ENCODE measurements around the gene SPEN.

SPEN gene

DNA sequence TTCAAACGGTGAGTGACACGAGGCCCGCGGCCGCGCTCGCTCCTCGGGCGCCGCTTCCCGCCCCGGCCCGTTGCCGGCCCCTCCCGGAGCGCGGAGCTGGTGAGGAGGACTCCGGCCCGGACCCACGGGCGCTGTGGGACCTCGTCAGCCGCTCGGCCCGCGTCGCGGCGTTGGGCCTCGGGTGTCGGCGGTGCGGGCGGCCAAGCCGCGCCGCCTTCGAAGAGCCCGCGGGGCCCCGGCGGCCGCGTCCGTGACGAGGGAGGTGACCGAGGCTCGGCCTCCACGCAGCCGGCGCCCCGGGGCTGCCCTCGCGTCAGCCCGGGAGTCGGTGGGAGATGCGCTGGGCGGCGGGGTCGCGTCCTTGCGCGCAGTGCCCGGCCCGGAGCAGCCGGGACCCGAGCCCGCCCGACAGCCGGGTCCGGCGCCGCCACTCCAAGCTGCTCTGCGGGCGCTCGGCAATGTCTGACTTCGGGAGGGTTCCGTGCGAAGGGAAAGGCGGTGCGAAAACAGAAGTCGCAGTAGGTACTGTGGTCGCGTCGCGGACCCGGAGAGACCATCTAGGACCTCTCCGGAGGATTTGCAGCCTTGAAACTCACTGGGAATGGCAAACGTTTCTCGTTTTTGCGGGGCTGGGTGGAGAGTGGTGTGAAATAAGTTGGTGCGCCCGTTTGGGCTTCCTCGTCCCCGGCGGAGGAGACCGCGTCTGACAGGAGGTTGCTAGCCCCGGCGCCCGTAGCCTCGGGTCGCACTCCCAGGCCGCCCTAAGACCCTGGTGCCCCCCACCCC is 829 bp downstream of the SPEN start:
- H3K36me3 ChIP-seq (ENCODE audit: control insufficient read depth in 2 of 2, insufficient read depth in 2 of 2, low read length in 2 of 2) = no peaks in the 10 kb centered on the region
- peaks cover 28% of the 10 kb centered on the region for H3K4me1 ChIP-seq (ENCODE audit: control insufficient read depth, insufficient read depth, low read length)

DNA sequence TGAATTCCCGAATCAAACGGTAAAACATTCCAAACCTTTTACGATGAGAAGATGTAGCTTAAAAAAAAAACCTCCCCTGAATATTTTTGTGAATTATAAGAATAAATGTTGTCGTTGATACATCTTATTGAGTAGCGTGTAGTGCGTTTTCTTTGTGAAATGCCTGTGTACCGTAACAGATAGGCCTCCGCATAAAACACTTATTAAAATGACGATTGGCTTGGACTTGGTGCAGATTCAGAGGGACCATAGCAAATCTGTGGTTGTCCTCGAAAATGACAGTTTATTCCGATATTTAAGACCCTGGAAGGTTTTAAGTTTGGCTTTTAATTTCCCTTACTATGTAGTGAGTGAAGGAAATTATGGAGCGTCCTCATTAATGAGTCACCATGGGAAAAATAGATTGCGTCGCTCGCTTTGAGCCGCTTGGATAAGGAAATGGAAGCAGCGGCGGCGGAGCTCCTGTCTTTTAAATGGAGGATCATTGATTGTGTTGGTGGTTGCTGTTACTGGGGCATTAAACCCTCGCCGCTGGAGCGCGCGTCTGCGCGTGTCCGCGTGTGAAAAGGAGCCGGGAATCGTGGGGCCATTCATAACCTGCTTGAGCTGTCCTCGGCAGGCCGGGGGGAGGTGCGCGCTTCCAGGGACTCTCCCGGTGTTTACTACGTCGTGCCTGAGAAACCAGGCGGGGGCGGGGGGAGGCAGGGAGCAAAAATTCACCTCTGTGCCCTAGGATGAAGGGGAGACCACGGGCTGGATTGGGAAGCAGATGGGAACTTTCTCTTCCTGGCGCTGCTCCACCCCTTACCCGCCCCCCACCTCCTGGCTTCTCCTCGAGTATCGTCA is 1.6 kb downstream of the SPEN start:
- H3K36me3 ChIP-seq (ENCODE audit: control insufficient read depth in 2 of 2, insufficient read depth in 2 of 2, low read length in 2 of 2) = no peaks in the 10 kb centered on the region
- H3K27me3 ChIP-seq (ENCODE audit: control insufficient read depth in 1 of 2, insufficient read depth in 2 of 2, low read length in 2 of 2) = no peaks in the 10 kb centered on the region
- peak overlapping the region; percentile 80 to 96 for H3K4me3 ChIP-seq (ENCODE audit: low read length in 2 of 2)
- H3K27ac ChIP-seq (ENCODE audit: low read length) = peak overlapping the region; percentile 94
- peak overlapping the region; percentile 80 to 90 for H3K9ac ChIP-seq (ENCODE audit: low read length in 2 of 2)
- H3K4me1 ChIP-seq (ENCODE audit: control insufficient read depth, insufficient read depth, low read length) = peaks cover 28% of the 10 kb centered on the region
- H3K9me3 ChIP-seq (ENCODE audit: control insufficient read depth in 2 of 2, low read length in 2 of 2) = no peaks in the 10 kb centered on the region

More for the DNA sequence above, 829 bp downstream of the SPEN start:
- Histone ChIP-seq H3K9ac (ENCODE audit: low read length in 2 of 2) (peak overlapping the region; percentile 80 to 90), H3K27me3 (ENCODE audit: control insufficient read depth in 1 of 2, insufficient read depth in 2 of 2, low read length in 2 of 2) (no peaks in the 10 kb centered on the region), H3K9me3 (ENCODE audit: control insufficient read depth in 2 of 2, low read length in 2 of 2) (no peaks in the 10 kb centered on the region), H3K4me3 (ENCODE audit: low read length in 2 of 2) (peak overlapping the region; percentile 80 to 96), H3K27ac (ENCODE audit: low read length) (peak overlapping the region; percentile 94)

DNA sequence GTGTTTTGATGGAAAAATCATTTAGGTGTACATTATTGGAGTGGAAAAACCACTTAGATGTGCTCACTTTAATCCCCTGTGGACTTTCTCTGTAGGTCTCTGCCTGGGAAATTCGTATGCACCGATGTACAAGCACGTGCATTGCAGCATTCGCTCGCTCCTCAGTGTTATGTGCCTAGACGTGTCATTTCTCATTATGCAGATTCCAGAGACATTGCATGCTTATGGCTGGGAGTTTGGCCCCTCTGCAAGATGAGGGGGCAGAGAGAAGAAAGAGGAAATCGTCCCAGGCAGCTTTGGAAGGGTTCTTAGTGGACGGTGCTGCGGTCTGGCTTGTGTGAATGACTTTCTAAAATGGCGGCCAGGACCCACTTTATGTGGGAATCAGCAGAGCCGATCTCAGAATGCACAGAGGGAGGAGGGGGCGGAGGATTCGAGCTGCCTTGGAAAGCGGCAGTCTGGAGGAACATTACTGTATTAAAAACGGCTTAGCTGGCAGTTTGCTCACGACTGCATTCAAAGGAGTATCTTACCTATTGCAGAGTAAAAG is 2.3 kb downstream of the SPEN start:
- Histone ChIP-seq H3K27me3 (ENCODE audit: control insufficient read depth in 1 of 2, insufficient read depth in 2 of 2, low read length in 2 of 2) (no peaks in the 10 kb centered on the region), H3K27ac (ENCODE audit: low read length) (peak overlapping the region; percentile 94), H3K9me3 (ENCODE audit: control insufficient read depth in 2 of 2, low read length in 2 of 2) (no peaks in the 10 kb centered on the region), H3K4me3 (ENCODE audit: low read length in 2 of 2) (peak overlapping the region; percentile 80 to 96), H3K9ac (ENCODE audit: low read length in 2 of 2) (peak overlapping the region; percentile 80 to 90), H3K4me1 (ENCODE audit: control insufficient read depth, insufficient read depth, low read length) (peaks cover 28% of the 10 kb centered on the region), H3K36me3 (ENCODE audit: control insufficient read depth in 2 of 2, insufficient read depth in 2 of 2, low read length in 2 of 2) (no peaks in the 10 kb centered on the region)

DNA sequence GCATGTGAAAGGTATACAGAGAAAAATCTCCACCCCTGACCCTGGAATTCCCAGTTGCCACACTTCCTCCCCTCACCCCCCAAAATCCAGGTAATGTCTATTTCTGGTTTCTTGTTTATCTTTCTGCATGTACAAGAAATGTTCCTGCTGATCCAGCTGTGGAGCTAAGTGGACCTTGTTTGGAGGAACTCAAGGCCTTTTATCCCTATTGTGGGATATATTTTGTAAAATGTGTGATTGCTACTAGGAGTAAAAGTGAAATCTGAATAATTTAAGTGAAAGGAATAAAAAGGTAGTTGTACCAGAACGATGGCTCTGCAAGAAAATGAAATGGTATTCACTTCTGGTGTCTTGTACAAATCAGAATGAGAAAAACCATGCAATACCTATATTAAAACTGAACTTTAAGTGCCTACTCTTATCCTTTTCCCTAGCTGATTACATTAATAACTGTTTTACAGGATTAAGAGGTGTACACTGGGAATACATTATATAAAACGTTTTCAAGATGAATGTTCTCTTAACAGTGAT is 3.0 kb downstream of the SPEN start:
- Histone ChIP-seq H3K27me3 (ENCODE audit: control insufficient read depth in 1 of 2, insufficient read depth in 2 of 2, low read length in 2 of 2) (no peaks in the 10 kb centered on the region), H3K4me1 (ENCODE audit: control insufficient read depth, insufficient read depth, low read length) (peaks cover 28% of the 10 kb centered on the region), H3K27ac (ENCODE audit: low read length) (no peak overlapping the region), H3K9me3 (ENCODE audit: control insufficient read depth in 2 of 2, low read length in 2 of 2) (no peaks in the 10 kb centered on the region), H3K9ac (ENCODE audit: low read length in 2 of 2) (peak overlapping the region in 1 of 2 donors; percentile 80), H3K36me3 (ENCODE audit: control insufficient read depth in 2 of 2, insufficient read depth in 2 of 2, low read length in 2 of 2) (no peaks in the 10 kb centered on the region), H3K4me3 (ENCODE audit: low read length in 2 of 2) (peak overlapping the region; percentile 43 to 96)

DNA sequence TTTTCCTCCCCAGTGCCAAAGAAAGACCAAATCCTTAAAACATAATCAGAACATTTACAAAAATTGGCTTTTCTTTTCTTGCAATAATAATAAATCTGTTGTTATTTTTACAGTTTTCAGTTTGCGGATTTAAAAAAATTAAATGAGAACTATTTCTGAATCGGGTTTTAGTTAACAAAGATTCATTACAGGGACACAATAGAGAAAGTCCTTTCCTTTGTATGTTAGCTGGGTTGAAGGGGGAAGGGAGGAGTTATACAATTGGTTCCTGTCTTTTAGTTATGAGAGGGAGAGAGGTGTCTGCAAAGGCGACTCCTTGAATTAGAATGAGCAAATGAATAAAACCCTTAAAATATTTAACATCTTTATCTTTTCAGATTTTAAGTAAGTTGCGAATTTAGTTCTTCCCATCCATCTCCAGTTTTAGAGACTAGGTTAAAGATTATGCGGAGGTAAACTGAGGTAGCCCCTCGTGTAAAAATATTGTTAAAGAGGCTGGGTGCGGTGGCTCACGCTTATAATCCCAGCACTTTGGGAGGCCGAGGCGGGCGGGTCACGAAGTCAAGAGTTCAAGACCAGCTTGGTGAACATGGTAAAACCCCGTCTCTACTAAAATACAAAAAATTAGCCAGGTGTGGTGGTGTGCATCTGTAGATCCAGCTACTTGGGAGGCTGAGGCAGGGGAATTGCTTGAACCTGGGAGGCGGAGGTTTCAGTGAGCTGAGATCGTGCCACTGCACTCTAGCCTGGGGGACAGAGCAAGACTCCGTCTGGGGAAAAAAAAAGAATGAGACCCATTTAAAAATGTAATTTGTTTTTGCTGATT is 3.9 kb downstream of the SPEN start:
- Histone ChIP-seq H3K4me3 (ENCODE audit: low read length in 2 of 2) (no peak overlapping the region), H3K9ac (ENCODE audit: low read length in 2 of 2) (peak overlapping the region in 1 of 2 donors; percentile 15), H3K36me3 (ENCODE audit: control insufficient read depth in 2 of 2, insufficient read depth in 2 of 2, low read length in 2 of 2) (no peaks in the 10 kb centered on the region), H3K4me1 (ENCODE audit: control insufficient read depth, insufficient read depth, low read length) (peaks cover 25% of the 10 kb centered on the region), H3K9me3 (ENCODE audit: control insufficient read depth in 2 of 2, low read length in 2 of 2) (no peaks in the 10 kb centered on the region), H3K27me3 (ENCODE audit: control insufficient read depth in 1 of 2, insufficient read depth in 2 of 2, low read length in 2 of 2) (no peaks in the 10 kb centered on the region), H3K27ac (ENCODE audit: low read length) (no peak overlapping the region)

DNA sequence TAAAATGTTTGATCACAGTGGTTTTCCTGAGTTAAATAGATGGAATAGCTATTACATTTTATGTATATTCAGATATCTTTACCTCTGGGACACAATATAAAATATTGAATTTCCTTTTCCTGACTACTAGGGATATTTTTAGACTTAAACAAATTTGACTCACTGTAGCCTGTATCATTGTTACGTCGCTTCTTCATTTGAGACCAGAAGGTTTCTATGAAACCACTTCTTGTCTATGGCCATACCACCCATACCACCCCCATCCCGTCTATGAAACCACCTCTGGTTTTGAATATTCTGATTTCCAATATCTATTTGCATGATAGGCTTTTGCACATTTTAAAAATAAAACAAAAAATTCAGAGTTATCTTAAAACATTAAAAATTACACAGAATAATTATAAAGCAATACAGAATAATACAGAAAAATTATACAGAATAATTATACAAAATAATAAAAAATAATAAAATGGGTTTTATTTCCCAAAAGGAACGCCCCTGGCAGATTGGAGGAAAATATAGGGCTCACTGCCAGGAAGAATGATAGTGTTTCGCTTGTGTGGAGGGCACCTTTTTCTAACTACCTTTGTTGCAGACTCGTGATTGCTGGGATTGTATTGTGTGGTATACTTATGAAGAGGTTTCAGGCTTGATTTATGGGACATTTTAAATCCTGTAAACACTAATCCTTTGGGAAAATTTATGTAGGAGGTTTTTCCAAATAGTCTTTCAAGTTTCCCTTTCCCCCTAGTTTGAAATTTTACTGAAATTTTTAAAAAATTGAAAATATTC is 4.7 kb downstream of the SPEN start:
- peaks cover 17% of the 10 kb centered on the region for H3K4me1 ChIP-seq (ENCODE audit: control insufficient read depth, insufficient read depth, low read length)
- no peak overlapping the region for H3K9ac ChIP-seq (ENCODE audit: low read length in 2 of 2)
- no peaks in the 10 kb centered on the region for H3K27me3 ChIP-seq (ENCODE audit: control insufficient read depth in 1 of 2, insufficient read depth in 2 of 2, low read length in 2 of 2)
- H3K36me3 ChIP-seq (ENCODE audit: control insufficient read depth in 2 of 2, insufficient read depth in 2 of 2, low read length in 2 of 2) = no peaks in the 10 kb centered on the region
- no peaks in the 10 kb centered on the region for H3K9me3 ChIP-seq (ENCODE audit: control insufficient read depth in 2 of 2, low read length in 2 of 2)
- H3K4me3 ChIP-seq (ENCODE audit: low read length in 2 of 2) = no peak overlapping the region
- no peak overlapping the region for H3K27ac ChIP-seq (ENCODE audit: low read length)

DNA sequence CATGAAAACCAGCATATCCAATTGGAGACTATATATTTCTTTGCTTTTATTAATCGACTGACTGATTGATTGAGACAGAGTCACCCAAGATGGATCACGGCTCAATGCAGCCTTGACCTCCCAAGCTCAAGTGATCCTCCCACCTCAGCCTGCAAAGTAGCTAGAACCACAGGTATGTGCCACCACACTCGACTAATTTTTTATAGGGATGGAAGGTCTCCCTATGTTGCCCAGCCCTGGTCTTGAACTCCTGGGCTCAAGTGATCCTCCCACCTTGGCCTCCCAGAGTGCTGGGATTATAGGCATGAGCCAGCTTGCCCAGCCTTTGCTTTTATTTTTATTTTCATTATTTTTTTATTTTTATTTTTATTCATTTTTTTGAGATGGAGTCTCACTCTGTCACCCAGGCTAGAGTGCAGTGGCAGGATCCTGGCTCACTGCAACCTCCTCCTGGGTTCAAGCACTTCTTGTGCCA is 5.4 kb downstream of the SPEN start:
- H3K36me3 ChIP-seq (ENCODE audit: control insufficient read depth in 2 of 2, insufficient read depth in 2 of 2, low read length in 2 of 2) = no peaks in the 10 kb centered on the region
- H3K27me3 ChIP-seq (ENCODE audit: control insufficient read depth in 1 of 2, insufficient read depth in 2 of 2, low read length in 2 of 2) = no peaks in the 10 kb centered on the region
- no peak overlapping the region for H3K4me3 ChIP-seq (ENCODE audit: low read length in 2 of 2)
- peaks cover 17% of the 10 kb centered on the region for H3K4me1 ChIP-seq (ENCODE audit: control insufficient read depth, insufficient read depth, low read length)
- H3K9ac ChIP-seq (ENCODE audit: low read length in 2 of 2) = no peak overlapping the region
- H3K9me3 ChIP-seq (ENCODE audit: control insufficient read depth in 2 of 2, low read length in 2 of 2) = no peaks in the 10 kb centered on the region
- H3K27ac ChIP-seq (ENCODE audit: low read length) = no peak overlapping the region

DNA sequence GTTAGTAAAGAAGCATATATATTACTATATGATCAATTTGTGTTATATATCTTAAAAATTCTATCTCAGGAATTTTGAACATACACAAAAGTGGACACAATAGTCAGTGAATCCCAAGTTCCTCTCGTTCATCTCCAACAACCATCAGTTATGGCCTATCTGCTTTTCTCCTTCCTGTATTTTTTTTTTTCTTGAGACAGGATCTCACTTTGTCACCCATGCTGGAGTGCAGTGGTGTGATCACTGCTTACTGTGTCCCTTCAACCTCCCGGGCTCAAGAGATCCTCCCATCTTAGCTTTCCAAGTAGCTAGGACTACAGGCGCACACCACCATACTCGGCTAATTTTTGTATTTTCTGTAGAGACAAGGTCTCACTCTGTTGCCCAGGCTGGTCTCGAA is 9.4 kb downstream of the SPEN start:
- no peaks in the 10 kb centered on the region for H3K27me3 ChIP-seq (ENCODE audit: control insufficient read depth in 1 of 2, insufficient read depth in 2 of 2, low read length in 2 of 2)
- H3K36me3 ChIP-seq (ENCODE audit: control insufficient read depth in 2 of 2, insufficient read depth in 2 of 2, low read length in 2 of 2) = no peaks in the 10 kb centered on the region
- H3K4me1 ChIP-seq (ENCODE audit: control insufficient read depth, insufficient read depth, low read length) = peaks cover 7% of the 10 kb centered on the region
- H3K4me3 ChIP-seq (ENCODE audit: low read length in 2 of 2) = no peak overlapping the region
- no peak overlapping the region for H3K9ac ChIP-seq (ENCODE audit: low read length in 2 of 2)
- H3K27ac ChIP-seq (ENCODE audit: low read length) = no peak overlapping the region
- no peaks in the 10 kb centered on the region for H3K9me3 ChIP-seq (ENCODE audit: control insufficient read depth in 2 of 2, low read length in 2 of 2)

DNA sequence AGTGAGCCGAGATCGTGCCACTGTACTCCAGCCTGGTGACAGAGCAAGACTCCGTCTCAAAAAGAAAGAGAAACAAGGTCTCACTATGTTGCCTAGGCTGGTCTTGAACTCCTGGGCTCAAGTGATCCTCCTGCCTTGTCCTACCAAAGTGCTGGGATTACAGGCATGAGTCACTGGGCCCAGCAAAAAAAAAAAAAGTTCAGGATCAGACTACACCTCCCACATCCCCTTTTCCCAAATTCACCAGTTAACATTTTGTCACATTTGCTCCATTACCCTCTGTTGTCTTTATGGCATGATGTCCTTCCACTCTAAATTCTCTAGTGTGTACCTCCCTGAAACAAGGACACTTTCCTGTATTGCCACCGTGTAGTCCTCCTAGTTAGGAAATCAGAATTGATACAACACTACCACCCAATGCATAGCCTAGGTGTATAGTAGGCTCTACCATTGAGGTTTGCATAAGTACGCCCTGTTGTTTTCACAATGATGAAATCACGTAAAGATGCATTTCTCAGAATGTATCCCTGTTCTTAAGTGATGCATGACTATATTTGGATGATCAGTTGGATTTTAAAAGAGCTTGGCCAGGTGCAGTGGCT is 10.7 kb downstream of the SPEN start:
- Histone ChIP-seq H3K27me3 (ENCODE audit: control insufficient read depth in 1 of 2, insufficient read depth in 2 of 2, low read length in 2 of 2) (no peaks in the 10 kb centered on the region), H3K27ac (ENCODE audit: low read length) (no peak overlapping the region), H3K4me3 (ENCODE audit: low read length in 2 of 2) (no peak overlapping the region), H3K4me1 (ENCODE audit: control insufficient read depth, insufficient read depth, low read length) (peaks cover 5% of the 10 kb centered on the region), H3K9me3 (ENCODE audit: control insufficient read depth in 2 of 2, low read length in 2 of 2) (no peaks in the 10 kb centered on the region), H3K36me3 (ENCODE audit: control insufficient read depth in 2 of 2, insufficient read depth in 2 of 2, low read length in 2 of 2) (no peaks in the 10 kb centered on the region), H3K9ac (ENCODE audit: low read length in 2 of 2) (no peak overlapping the region)
